ENCODE results near the gene KRTAP4-5. TPM values are rescaled to one million over a fixed set of nuclear protein-coding genes. Genes with fewer than 3 reads are reported as not detected.
"Not testable (repeated sequence)": the region's sequence is repeated elsewhere in the genome, so short reads cannot be mapped to it uniquely, and the experiment has no call there.

The KRTAP4-5 gene
- polyA plus RNA-seq, 10 donors: not detected

DNA sequence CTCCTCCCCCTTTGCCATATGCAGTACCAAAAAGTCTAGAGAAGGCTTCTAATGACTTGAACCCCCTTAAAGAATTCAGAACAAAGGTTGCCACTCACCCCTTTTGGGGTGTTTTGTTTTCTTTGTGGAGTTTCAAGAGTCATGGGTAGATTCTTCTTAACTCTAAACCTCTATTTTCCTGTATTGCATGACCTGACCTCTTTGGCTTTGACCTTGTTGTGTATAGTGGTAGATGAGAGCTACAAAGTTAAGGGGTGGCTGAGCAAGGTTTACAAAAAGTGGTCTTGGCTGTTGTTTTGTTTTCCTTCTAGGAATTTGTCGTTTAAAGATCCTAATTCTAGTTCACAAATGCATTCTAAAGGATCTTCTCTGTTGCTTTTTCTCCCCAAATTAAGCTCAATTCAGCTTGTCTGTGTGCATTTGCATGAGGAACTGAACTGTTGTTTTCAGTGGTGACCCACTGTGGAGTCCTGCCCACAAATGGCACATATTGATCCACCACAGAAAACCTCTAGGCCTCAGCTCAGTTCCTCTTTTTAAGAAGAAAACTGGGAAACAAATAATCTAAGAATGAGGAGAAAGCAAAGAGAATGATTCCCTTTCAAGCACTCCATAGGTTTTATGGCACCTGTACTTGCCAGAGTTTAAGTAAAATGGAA, 40.8 kb downstream of the KRTAP4-5 start:
- not testable (repeated sequence) for DNase-seq

GRCh38 chr17:41107941-41108450, 41.6 kb downstream of the KRTAP4-5 start:
- DNase-seq: no peak

GRCh38 chr17:41105347-41105746, 44.3 kb downstream of the KRTAP4-5 start, which contains the start of gene KRTAP4-9:
TSS of gene KRTAP4-9 (plus strand) at chr17:41105389. CDS start at chr17:41105389, 0 bp downstream.
- not testable (repeated sequence) for DNase-seq

GRCh38 chr17:41104386-41105038, 45.1 kb downstream of the KRTAP4-5 start:
- peak in 1 of 3 donors; percentile 61 for DNase-seq

DNA sequence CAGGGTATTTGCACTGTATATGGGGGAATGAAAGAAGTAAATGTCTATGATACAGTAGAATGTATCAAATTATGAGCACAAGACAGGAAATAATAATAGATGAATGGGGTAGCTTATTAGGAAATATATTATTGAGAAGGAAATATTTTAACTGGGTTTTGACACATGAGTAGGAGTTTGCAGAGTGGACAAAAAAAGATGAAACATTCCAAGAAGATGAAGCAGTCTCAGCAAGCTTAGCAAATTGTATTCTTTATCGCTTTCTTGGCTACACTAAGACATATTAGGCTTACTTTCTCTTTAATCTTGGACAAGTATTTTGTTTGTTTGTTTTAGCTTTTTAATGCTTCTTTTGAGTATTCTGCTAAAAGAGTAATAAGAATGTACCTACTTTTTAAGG, 45.7 kb downstream of the KRTAP4-5 start:
- DNase-seq: no peak

GRCh38 chr17:41101586-41102259, 47.9 kb downstream of the KRTAP4-5 start, which contains the start of gene KRTAP4-16:
TSS of gene KRTAP4-16 (minus strand) at chr17:41102209. CDS start at chr17:41102209, 0 bp downstream.
- no peak for DNase-seq

- DNase-seq: peak in 1 of 3 donors; percentile 70
These were observed 49.7 kb downstream of the KRTAP4-5 start for GRCh38 chr17:41099682-41100480.

Other genes starting within 250 kb of the KRTAP4-5 start
- gene KRT23, start 212.2 kb downstream of the KRTAP4-5 start, polyA plus RNA-seq (ENCODE audit: insufficient read length in 10 of 10): 1 to 10 TPM in 2 of 10 donors, under 1 TPM in 5, not detected in 3; 0.16 to 2.7 (median 0.22) TPM
- 1 to 10 TPM; 2.9 to 9.6 (median 5.2) TPM for gene KRT39, start 182.9 kb downstream of the KRTAP4-5 start, polyA plus RNA-seq (ENCODE audit: insufficient read length in 10 of 10)
- gene KRT40, start 165.5 kb downstream of the KRTAP4-5 start, polyA plus RNA-seq (ENCODE audit: insufficient read length in 10 of 10): 10 to 100 TPM in 6 of 10 donors, 1 to 10 TPM in 4; 3.5 to 18.2 (median 10.4) TPM
- not detected for gene KRTAP3-3, start 155.7 kb downstream of the KRTAP4-5 start, polyA plus RNA-seq (ENCODE audit: insufficient read length in 10 of 10)
- under 1 TPM in 9 of 10 donors, not detected in 1; 0.29 to 0.91 (median 0.58) TPM for gene KRTAP3-2, start 149.9 kb downstream of the KRTAP4-5 start, polyA plus RNA-seq (ENCODE audit: insufficient read length in 10 of 10)
- gene KRTAP3-1, start 140.7 kb downstream of the KRTAP4-5 start, polyA plus RNA-seq (ENCODE audit: insufficient read length in 10 of 10): not detected
- gene KRTAP1-5, start 122.6 kb downstream of the KRTAP4-5 start, polyA plus RNA-seq (ENCODE audit: insufficient read length in 10 of 10): not detected
- gene KRTAP1-4, start 119.6 kb downstream of the KRTAP4-5 start, polyA plus RNA-seq (ENCODE audit: insufficient read length in 10 of 10): not detected
- gene KRTAP1-3, start 115.0 kb downstream of the KRTAP4-5 start, polyA plus RNA-seq (ENCODE audit: insufficient read length in 10 of 10): under 1 TPM in 1 of 10 donors, not detected in 9; 0.25 TPM
- gene KRTAP1-1, start 108.4 kb downstream of the KRTAP4-5 start, polyA plus RNA-seq (ENCODE audit: insufficient read length in 10 of 10): not detected
- not detected for gene KRTAP2-1, start 102.5 kb downstream of the KRTAP4-5 start, polyA plus RNA-seq (ENCODE audit: insufficient read length in 10 of 10)
- not detected for gene KRTAP2-2, start 94.6 kb downstream of the KRTAP4-5 start, polyA plus RNA-seq (ENCODE audit: insufficient read length in 10 of 10)
- not detected for gene KRTAP2-3, start 89.7 kb downstream of the KRTAP4-5 start, polyA plus RNA-seq (ENCODE audit: insufficient read length in 10 of 10)
- gene KRTAP2-4, start 83.9 kb downstream of the KRTAP4-5 start, polyA plus RNA-seq (ENCODE audit: insufficient read length in 10 of 10): not detected
- gene KRTAP4-7, start 65.7 kb downstream of the KRTAP4-5 start, polyA plus RNA-seq (ENCODE audit: insufficient read length in 10 of 10): not detected
- not detected for gene KRTAP4-8, start 51.7 kb downstream of the KRTAP4-5 start, polyA plus RNA-seq (ENCODE audit: insufficient read length in 10 of 10)
- gene KRTAP4-16, start 47.6 kb downstream of the KRTAP4-5 start, polyA plus RNA-seq (ENCODE audit: insufficient read length in 10 of 10): not detected
- not detected for gene KRTAP4-9, start 44.4 kb downstream of the KRTAP4-5 start, polyA plus RNA-seq (ENCODE audit: insufficient read length in 10 of 10)
- not detected for gene KRTAP4-11, start 31.5 kb downstream of the KRTAP4-5 start, polyA plus RNA-seq (ENCODE audit: insufficient read length in 10 of 10)
- not detected for gene KRTAP4-12, start 25.6 kb downstream of the KRTAP4-5 start, polyA plus RNA-seq (ENCODE audit: insufficient read length in 10 of 10)
- not detected for gene KRTAP4-6, start 9.3 kb downstream of the KRTAP4-5 start, polyA plus RNA-seq (ENCODE audit: insufficient read length in 10 of 10)
- gene KRTAP4-4, start 10.9 kb upstream of the KRTAP4-5 start, polyA plus RNA-seq (ENCODE audit: insufficient read length in 10 of 10): not detected
- gene KRTAP4-3, start 18.4 kb upstream of the KRTAP4-5 start, polyA plus RNA-seq (ENCODE audit: insufficient read length in 10 of 10): not detected
- gene KRTAP4-2, start 28.4 kb upstream of the KRTAP4-5 start, polyA plus RNA-seq (ENCODE audit: insufficient read length in 10 of 10): not detected
- gene KRTAP4-1, start 35.1 kb upstream of the KRTAP4-5 start, polyA plus RNA-seq (ENCODE audit: insufficient read length in 10 of 10): not detected
- gene KRTAP9-1, start 40.1 kb upstream of the KRTAP4-5 start, polyA plus RNA-seq (ENCODE audit: insufficient read length in 10 of 10): not detected
- not detected for gene KRTAP9-2, start 76.8 kb upstream of the KRTAP4-5 start, polyA plus RNA-seq (ENCODE audit: insufficient read length in 10 of 10)
- not detected for gene KRTAP9-3, start 82.6 kb upstream of the KRTAP4-5 start, polyA plus RNA-seq (ENCODE audit: insufficient read length in 10 of 10)
- gene KRTAP9-8, start 88.2 kb upstream of the KRTAP4-5 start, polyA plus RNA-seq (ENCODE audit: insufficient read length in 10 of 10): not detected
- gene KRTAP9-4, start 99.9 kb upstream of the KRTAP4-5 start, polyA plus RNA-seq (ENCODE audit: insufficient read length in 10 of 10): not detected
- not detected for gene KRTAP9-9, start 105.6 kb upstream of the KRTAP4-5 start, polyA plus RNA-seq (ENCODE audit: insufficient read length in 10 of 10)
- under 1 TPM in 5 of 10 donors, not detected in 5; 0.15 to 0.30 (median 0.27) TPM for gene KRTAP9-6, start 115.6 kb upstream of the KRTAP4-5 start, polyA plus RNA-seq (ENCODE audit: insufficient read length in 10 of 10)
- gene KRTAP9-7, start 125.9 kb upstream of the KRTAP4-5 start, polyA plus RNA-seq (ENCODE audit: insufficient read length in 10 of 10): not detected
- gene KRTAP29-1, start 153.0 kb upstream of the KRTAP4-5 start, polyA plus RNA-seq (ENCODE audit: insufficient read length in 10 of 10): not detected
- not detected for gene KRTAP16-1, start 159.5 kb upstream of the KRTAP4-5 start, polyA plus RNA-seq (ENCODE audit: insufficient read length in 10 of 10)
- not detected for gene KRTAP17-1, start 165.9 kb upstream of the KRTAP4-5 start, polyA plus RNA-seq (ENCODE audit: insufficient read length in 10 of 10)
- not detected for gene KRT33A, start 201.0 kb upstream of the KRTAP4-5 start, polyA plus RNA-seq (ENCODE audit: insufficient read length in 10 of 10)
- gene KRT33B, start 220.0 kb upstream of the KRTAP4-5 start, polyA plus RNA-seq (ENCODE audit: insufficient read length in 10 of 10): under 1 TPM in 6 of 10 donors, not detected in 4; 0.09 to 0.26 (median 0.18) TPM
- gene KRT34, start 232.5 kb upstream of the KRTAP4-5 start, polyA plus RNA-seq (ENCODE audit: insufficient read length in 10 of 10): under 1 TPM in 1 of 10 donors, not detected in 9; 0.12 TPM
- 1 to 10 TPM; 3.3 to 6.5 (median 4.7) TPM for gene KRT31, start 247.8 kb upstream of the KRTAP4-5 start, polyA plus RNA-seq (ENCODE audit: insufficient read length in 10 of 10)

Data from muscle of back (tissue), 11 donors.